ENCODE data around the gene KLHL41.
"Not testable (repeated sequence)": the region's sequence is repeated elsewhere in the genome, so short reads cannot be mapped to it uniquely, and the experiment has no call there.

Gene KLHL41

GRCh38 chr2:169511818-169512217 is 2.3 kb downstream of the KLHL41 start:
- no peak for FAIRE-seq

- FAIRE-seq: no peak
These were observed 3.0 kb downstream of the KLHL41 start for GRCh38 chr2:169512525-169512924.

- no peak for FAIRE-seq
These were observed 3.6 kb downstream of the KLHL41 start for GRCh38 chr2:169513094-169513493.

GRCh38 chr2:169513926-169514325 is 4.4 kb downstream of the KLHL41 start:
- FAIRE-seq: no peak

- not testable (repeated sequence) for FAIRE-seq
These were observed 5.3 kb downstream of the KLHL41 start for GRCh38 chr2:169514758-169515157.

GRCh38 chr2:169516488-169516995 is 7.0 kb downstream of the KLHL41 start:
- FAIRE-seq: not testable (repeated sequence)

- no peak for FAIRE-seq
These were observed 11.4 kb downstream of the KLHL41 start for GRCh38 chr2:169520896-169521295.

GRCh38 chr2:169523681-169524080 is 14.2 kb downstream of the KLHL41 start:
- no peak for FAIRE-seq

- FAIRE-seq: no peak
These were observed 15.9 kb downstream of the KLHL41 start for GRCh38 chr2:169525434-169525833.

- FAIRE-seq: no peak
These were observed 16.9 kb downstream of the KLHL41 start for GRCh38 chr2:169526451-169526850.

- peak; percentile 69 for FAIRE-seq
These were observed 18.8 kb downstream of the KLHL41 start for GRCh38 chr2:169528271-169528701.

GRCh38 chr2:169539460-169539859 is 30.0 kb downstream of the KLHL41 start:
- FAIRE-seq: not testable (repeated sequence)

GRCh38 chr2:169540146-169540545 is 30.6 kb downstream of the KLHL41 start:
- no peak for FAIRE-seq

- no peak for FAIRE-seq
These were observed 32.9 kb downstream of the KLHL41 start for GRCh38 chr2:169542433-169542832.

GRCh38 chr2:169546756-169547155 is 37.3 kb downstream of the KLHL41 start:
- FAIRE-seq: no peak

- FAIRE-seq: no peak
These were observed 51.9 kb downstream of the KLHL41 start for GRCh38 chr2:169561364-169561763.

GRCh38 chr2:169562084-169562483 is 52.6 kb downstream of the KLHL41 start:
- not testable (repeated sequence) for FAIRE-seq

GRCh38 chr2:169562519-169562918 is 53.0 kb downstream of the KLHL41 start:
- FAIRE-seq: no peak

GRCh38 chr2:169565686-169566085 is 56.2 kb downstream of the KLHL41 start:
- no peak for FAIRE-seq

- peak; percentile 30 for FAIRE-seq
These were observed 60.4 kb downstream of the KLHL41 start for GRCh38 chr2:169569948-169570347.

GRCh38 chr2:169570752-169571151 is 61.2 kb downstream of the KLHL41 start:
- FAIRE-seq: not testable (repeated sequence)

- FAIRE-seq: no peak
These were observed 62.1 kb downstream of the KLHL41 start for GRCh38 chr2:169571571-169571970.

GRCh38 chr2:169572189-169572588 is 62.7 kb downstream of the KLHL41 start:
- FAIRE-seq: peak; percentile 62

- peak; percentile 75 for FAIRE-seq
These were observed 63.3 kb downstream of the KLHL41 start for GRCh38 chr2:169572821-169573159.

GRCh38 chr2:169573160-169573973 is 63.9 kb downstream of the KLHL41 start, which contains the start of gene FASTKD1:
Gene FASTKD1 (minus strand): TSS chr2:169573865. CDS start chr2:169572029, 1,836 bp downstream.
- no peak for FAIRE-seq

All from G401.6 (cell line).